K562 treated with DMSO at 1 percent for 24 hours (cell line): ENCODE measurements around the gene ZNF625. TPM values are rescaled to one million over a fixed set of nuclear protein-coding genes. Genes with fewer than 3 reads are reported as not detected.

Experiments
- total RNA-seq: library from RNA; unstranded; fragments of 300-600 nt; gene quantifications from 2 replicates; pipeline ENCODE4 v1.2.3, GENCODE V29; 2022; ENCODE audit warnings: low read depth; ENCODE audit not compliant: insufficient read depth

Gene ZNF625
- total RNA-seq, result not detected in 2 replicates

GRCh38 chr19:12156223-12157058 is at the start of gene ZNF625:
TSS of gene ZNF625 (minus strand) at chr19:12156734. CDS start at chr19:12156558, 176 bp downstream.

GRCh38 chr19:12162882-12163806 is 6.6 kb upstream of the ZNF625 start, which contains the start of gene ZNF136:
TSS of gene ZNF136 (plus strand) at chr19:12163096. CDS start at chr19:12163204, 108 bp downstream.

GRCh38 chr19:12139885-12140544 is 16.5 kb downstream of the ZNF625 start, which contains the start of gene ZNF20:
TSS of gene ZNF20 (minus strand) at chr19:12140350. CDS start at chr19:12140182, 168 bp downstream.

Other genes starting within 250 kb of the ZNF625 start
- gene ZNF700, start 231.6 kb downstream of the ZNF625 start, total RNA-seq, result 4.3 and 6.1 TPM in 2 replicates
- gene ZNF763, start 191.7 kb downstream of the ZNF625 start, total RNA-seq, result 0.51 TPM in 1 of 2 replicates, not detected in the other
- 3.2 and 3.9 TPM in 2 replicates for gene ZNF433, start 121.1 kb downstream of the ZNF625 start, total RNA-seq
- 0.21 TPM in 1 of 2 replicates, not detected in the other for gene ZNF878, start 103.8 kb downstream of the ZNF625 start, total RNA-seq
- gene ZNF844, start 92.0 kb downstream of the ZNF625 start, total RNA-seq, result 0.58 and 0.93 TPM in 2 replicates
- gene ZNF20, start 16.4 kb downstream of the ZNF625 start, total RNA-seq, result 1.3 and 5.5 TPM in 2 replicates
- gene ZNF136, start 6.4 kb upstream of the ZNF625 start, total RNA-seq, result 3.9 and 4.2 TPM in 2 replicates
- gene ZNF44, start 138.1 kb upstream of the ZNF625 start, total RNA-seq, result 3.8 and 4.1 TPM in 2 replicates
- 2.3 and 3.4 TPM in 2 replicates for gene ZNF563, start 176.9 kb upstream of the ZNF625 start, total RNA-seq
- 1.3 and 2.3 TPM in 2 replicates for gene ZNF442, start 208.9 kb upstream of the ZNF625 start, total RNA-seq
- gene ZNF799, start 244.5 kb upstream of the ZNF625 start, total RNA-seq, result 2.5 and 3.7 TPM in 2 replicates